Choroid plexus epithelial cell (primary cell): ENCODE data around the gene HTRA3.
"Not testable (repeated sequence)": the region's sequence is repeated elsewhere in the genome, so short reads cannot be mapped to it uniquely, and the experiment has no call there.

Experiments used
- DNase-seq: peaks from one replicate; pipeline ENCODE4 v3.0.0-alpha.2; 2010; ENCODE audit warnings: low read depth
- H3K4me3 ChIP-seq: 2 replicates; pipeline ENCODE4 v1.5.1; 2011; ENCODE audit warnings: low read depth, mild to moderate bottlenecking, control low read depth, low read length, moderate library complexity
- CTCF ChIP-seq: conservative IDR thresholded peaks from 2 replicates; pipeline ENCODE4 v1.5.1; 2011; ENCODE audit warnings: low read depth, mild to moderate bottlenecking, control low read depth, inconsistent platforms, low read length, moderate library complexity

The HTRA3 gene

DNA sequence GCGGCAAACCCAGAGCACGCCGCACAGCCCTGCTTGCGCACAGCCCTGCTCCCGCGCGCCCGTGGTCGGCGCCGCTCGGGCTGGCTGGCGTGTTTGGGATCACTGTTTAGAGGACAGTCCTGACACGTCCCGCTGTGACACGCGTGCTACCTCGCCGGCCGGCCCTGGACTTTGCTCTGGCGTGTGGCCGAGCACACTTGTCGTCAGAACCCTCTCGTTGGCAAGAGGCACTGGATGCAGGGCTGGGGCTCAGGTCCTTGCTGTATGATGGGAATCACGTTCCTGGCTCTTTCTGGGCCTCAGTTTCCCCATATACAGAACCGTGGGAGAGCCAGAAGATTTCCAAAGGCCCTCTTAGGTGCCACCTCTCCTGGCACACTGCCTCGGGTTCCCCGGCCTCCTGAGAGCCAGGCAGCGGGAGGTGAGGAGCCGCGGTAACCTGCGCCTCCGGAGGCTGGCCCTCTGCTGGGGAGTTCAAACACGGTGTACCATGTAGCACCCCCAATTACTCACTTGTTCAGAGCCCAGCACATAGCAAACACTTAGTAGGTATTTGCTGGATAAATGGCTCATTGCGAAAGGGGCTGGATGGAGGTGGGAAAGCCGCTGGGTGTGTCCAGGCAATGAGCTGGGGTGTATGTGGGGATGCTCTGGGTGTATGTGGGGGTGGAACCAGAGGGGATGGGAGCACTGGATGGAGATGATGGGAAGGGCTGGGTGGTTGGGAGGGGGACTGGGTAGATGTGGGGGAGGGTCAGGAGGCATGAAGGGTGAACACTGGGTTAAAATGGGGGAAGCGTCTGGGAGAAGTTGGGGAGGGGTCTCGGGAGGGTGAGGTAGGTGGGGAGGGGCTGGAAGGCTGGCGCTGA, 76.6 kb downstream of the HTRA3 start:
- DNase-seq = no peak
- H3K4me3 ChIP-seq = no peak overlapping the region
- TF ChIP-seq CTCF = no peak

DNA sequence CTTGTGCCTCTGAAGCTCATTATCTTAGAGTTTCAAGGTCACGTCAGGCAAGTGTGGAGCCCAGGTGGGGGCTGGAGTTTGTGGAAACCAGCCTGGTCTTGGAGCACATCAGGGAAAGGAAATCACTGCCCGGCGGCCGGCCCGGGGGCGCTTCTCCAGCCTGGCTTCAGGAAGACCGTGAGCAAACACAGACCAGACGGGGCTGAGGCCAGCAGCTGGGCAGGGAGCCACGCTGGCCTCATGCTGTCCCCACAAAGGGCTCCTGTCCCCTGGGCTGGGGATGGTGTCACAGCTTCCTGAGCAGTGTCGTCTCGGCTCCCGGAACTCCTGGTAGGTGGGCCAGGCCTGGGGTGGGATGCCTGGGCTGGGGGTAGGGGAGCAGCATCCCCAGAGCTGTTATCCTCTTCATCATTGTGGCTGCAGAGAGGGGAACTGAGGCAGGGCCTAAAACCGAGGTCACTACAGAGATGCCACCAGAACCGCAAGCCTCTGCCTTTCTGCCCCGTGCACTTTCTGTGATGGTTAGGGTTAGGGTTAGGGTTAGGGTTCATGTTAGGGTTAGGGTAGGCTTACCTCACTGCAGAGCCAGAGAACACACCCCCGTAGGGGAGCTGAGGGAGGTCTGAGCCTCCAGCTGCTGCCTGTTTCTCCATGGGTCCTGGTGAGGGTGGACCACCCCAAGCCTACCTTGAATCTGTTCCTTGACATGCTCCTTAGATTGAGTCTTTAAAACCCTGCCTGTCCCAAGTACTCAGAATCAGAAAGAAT, 77.5 kb downstream of the HTRA3 start:
- DNase-seq = no peak
- no peak for TF ChIP-seq CTCF
- no peak overlapping the region for H3K4me3 ChIP-seq

DNA sequence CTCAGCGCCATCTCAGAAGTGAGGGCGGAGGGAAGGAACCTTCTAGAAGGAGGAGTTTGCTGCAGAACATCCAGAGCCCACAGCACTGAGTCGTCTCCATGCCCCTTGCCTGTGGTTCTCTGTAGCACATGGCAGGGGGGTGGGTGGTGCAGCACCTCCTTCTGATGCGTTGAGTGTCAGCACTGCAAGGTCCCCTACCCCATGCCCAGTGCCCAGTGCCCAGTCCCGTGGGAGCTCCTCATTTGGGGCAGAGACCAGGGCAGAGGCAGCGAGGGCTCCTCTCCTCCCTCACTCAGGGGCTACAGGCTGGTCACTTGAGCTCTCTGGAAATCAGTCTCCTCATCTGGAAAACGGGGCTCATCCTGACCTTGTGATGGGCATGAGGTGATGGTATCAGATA, 78.1 kb downstream of the HTRA3 start:
- no peak for DNase-seq
- no peak for TF ChIP-seq CTCF

DNA sequence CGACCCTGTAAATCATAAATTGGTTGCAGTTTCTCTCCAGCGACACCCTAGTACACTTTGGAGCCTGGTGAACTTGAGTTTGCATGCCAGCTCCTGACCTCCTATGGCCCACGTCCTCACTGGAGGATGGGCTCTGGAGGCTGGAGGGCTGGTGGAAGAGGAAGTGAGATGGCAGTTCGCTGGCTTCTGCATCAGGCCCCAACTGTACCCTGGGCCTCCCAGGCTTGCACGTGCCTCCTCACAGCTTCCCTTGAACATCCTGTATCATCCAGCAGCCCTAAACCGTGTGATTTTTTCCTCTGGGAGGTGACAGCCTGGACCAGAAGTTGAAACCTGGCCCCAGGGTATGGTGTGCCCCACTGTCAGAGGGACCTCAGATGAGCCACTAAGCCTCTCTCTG, 78.5 kb downstream of the HTRA3 start:
- no peak overlapping the region for H3K4me3 ChIP-seq
- DNase-seq = no peak
- TF ChIP-seq CTCF = no peak

More for the DNA sequence above, 78.1 kb downstream of the HTRA3 start:
- no peak overlapping the region for H3K4me3 ChIP-seq

- not testable (repeated sequence) for H3K4me3 ChIP-seq, DNase-seq
These were observed 79.7 kb downstream of the HTRA3 start for GRCh38 chr4:8349236-8349635.

GRCh38 chr4:8349664-8350236, 80.2 kb downstream of the HTRA3 start:
- DNase-seq = no peak
- TF ChIP-seq CTCF = no peak
- no peak overlapping the region for H3K4me3 ChIP-seq

GRCh38 chr4:8350352-8350751, 80.8 kb downstream of the HTRA3 start:
- no peak for DNase-seq
- no peak overlapping the region for H3K4me3 ChIP-seq

More at GRCh38 chr4:8350352-8350751, 80.8 kb downstream of the HTRA3 start:
- no peak for TF ChIP-seq CTCF
